OCI-LY7 (cell line): ENCODE data around the gene SH2D3A.

ENCODE experiments used
- EZH2phosphoT487 ChIP-seq: fragments of 200-600 bp; sonication (generic); IDR thresholded peaks from 2 replicates; pipeline ENCODE4 v1.6.1; 2018; ENCODE audit warnings: low read depth, borderline replicate concordance, mild to moderate bottlenecking, mixed run types, antibody characterized with exemption, low read length, moderate library complexity, mixed read lengths
- TF ChIP-seq, protein P1 (sequence below): fragments of 200-600 bp; sonication (generic); conservative IDR thresholded peaks from 2 replicates; pipeline ENCODE4 v1.5.1; 2014; ENCODE audit warnings: mild to moderate bottlenecking, antibody characterized with exemption, low read length, moderate library complexity, mixed read lengths

DNA sequence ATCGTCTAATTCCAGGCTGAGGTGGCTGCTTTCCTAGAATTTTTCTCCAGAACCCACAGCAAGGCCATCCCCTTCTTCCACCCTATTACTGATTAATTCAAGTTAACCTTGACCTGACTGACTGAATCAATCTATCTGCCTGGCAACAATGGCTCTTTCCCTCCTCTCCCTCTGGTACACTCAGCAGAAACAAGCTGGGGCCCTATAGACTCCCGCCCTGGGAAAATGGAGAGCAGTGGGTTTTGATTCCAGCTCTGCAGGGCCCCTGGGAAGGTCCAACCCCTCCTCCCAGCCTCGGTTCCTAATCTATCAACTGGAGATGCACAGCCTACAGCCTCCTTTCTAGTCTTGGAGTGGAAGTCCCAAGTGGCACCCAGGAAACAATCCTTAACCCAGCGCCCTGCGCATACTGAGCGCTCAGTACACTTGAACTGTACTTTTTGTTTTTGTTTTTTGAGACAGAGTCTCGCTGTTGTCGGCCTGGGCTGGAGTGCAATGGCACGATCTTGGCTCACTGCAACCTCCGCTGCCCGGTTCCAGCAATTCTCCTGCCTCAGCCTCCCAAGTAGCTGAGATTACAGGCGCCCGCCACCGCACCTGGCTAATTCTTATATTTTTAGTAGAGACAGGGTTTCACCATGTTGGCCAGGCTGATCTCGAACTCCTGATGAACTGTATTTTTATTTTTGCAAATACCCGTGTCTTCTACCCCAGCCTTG is 41.6 kb downstream of the SH2D3A start:
- TF ChIP-seq, protein P1, sequence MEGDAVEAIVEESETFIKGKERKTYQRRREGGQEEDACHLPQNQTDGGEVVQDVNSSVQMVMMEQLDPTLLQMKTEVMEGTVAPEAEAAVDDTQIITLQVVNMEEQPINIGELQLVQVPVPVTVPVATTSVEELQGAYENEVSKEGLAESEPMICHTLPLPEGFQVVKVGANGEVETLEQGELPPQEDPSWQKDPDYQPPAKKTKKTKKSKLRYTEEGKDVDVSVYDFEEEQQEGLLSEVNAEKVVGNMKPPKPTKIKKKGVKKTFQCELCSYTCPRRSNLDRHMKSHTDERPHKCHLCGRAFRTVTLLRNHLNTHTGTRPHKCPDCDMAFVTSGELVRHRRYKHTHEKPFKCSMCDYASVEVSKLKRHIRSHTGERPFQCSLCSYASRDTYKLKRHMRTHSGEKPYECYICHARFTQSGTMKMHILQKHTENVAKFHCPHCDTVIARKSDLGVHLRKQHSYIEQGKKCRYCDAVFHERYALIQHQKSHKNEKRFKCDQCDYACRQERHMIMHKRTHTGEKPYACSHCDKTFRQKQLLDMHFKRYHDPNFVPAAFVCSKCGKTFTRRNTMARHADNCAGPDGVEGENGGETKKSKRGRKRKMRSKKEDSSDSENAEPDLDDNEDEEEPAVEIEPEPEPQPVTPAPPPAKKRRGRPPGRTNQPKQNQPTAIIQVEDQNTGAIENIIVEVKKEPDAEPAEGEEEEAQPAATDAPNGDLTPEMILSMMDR, result no peak
- no peak for TF ChIP-seq EZH2phosphoT487
